Coronary artery (tissue), 2 donors: ENCODE data around the gene NAV2.

Experiments
- DNase-seq: peaks from one replicate; pipeline ENCODE4 v3.0.0-alpha.2; 2017; ENCODE audit warnings: low spot score
- H3K27ac ChIP-seq, 2 donors: fragments of 200-600 bp; sonication (generic); one replicate each; pipeline ENCODE4 v1.5.1; 2016 to 2019
- H3K4me3 ChIP-seq: fragments of 200-600 bp; sonication (generic); 2 replicates; pipeline ENCODE4 v1.5.1; 2016; ENCODE audit warnings: mild to moderate bottlenecking, moderate library complexity
- TF ChIP-seq, protein P1 (sequence below): fragments of 200-600 bp; sonication (generic); IDR thresholded peaks from one replicate; pipeline ENCODE4 v1.5.1; 2019; ENCODE audit warnings: antibody characterized with exemption

The NAV2 gene

DNA sequence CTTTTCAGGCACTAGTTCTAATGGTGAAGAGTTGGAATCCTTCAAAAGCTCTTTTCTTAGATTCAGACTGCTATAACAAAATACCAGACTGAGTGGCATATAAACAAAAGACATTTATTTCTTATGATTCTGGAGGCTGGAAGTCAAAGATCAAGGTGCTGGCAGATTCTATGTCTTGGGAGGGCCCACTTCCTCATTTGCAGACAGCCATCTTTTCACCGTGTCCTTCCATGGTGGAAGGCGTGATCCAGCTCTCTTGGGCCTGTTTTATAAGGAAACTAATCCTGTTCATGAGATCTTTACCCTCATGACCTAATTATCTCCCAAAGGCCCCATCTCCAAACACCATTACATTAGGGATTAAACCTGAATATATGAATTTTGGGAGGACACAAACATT is 124.0 kb downstream of the NAV2 start:
- DNase-seq = no peak
- Histone ChIP-seq H3K4me3 (no peak overlapping the region), H3K27ac (no peak overlapping the region)
- TF ChIP-seq, protein P1, sequence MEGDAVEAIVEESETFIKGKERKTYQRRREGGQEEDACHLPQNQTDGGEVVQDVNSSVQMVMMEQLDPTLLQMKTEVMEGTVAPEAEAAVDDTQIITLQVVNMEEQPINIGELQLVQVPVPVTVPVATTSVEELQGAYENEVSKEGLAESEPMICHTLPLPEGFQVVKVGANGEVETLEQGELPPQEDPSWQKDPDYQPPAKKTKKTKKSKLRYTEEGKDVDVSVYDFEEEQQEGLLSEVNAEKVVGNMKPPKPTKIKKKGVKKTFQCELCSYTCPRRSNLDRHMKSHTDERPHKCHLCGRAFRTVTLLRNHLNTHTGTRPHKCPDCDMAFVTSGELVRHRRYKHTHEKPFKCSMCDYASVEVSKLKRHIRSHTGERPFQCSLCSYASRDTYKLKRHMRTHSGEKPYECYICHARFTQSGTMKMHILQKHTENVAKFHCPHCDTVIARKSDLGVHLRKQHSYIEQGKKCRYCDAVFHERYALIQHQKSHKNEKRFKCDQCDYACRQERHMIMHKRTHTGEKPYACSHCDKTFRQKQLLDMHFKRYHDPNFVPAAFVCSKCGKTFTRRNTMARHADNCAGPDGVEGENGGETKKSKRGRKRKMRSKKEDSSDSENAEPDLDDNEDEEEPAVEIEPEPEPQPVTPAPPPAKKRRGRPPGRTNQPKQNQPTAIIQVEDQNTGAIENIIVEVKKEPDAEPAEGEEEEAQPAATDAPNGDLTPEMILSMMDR = no peak

DNA sequence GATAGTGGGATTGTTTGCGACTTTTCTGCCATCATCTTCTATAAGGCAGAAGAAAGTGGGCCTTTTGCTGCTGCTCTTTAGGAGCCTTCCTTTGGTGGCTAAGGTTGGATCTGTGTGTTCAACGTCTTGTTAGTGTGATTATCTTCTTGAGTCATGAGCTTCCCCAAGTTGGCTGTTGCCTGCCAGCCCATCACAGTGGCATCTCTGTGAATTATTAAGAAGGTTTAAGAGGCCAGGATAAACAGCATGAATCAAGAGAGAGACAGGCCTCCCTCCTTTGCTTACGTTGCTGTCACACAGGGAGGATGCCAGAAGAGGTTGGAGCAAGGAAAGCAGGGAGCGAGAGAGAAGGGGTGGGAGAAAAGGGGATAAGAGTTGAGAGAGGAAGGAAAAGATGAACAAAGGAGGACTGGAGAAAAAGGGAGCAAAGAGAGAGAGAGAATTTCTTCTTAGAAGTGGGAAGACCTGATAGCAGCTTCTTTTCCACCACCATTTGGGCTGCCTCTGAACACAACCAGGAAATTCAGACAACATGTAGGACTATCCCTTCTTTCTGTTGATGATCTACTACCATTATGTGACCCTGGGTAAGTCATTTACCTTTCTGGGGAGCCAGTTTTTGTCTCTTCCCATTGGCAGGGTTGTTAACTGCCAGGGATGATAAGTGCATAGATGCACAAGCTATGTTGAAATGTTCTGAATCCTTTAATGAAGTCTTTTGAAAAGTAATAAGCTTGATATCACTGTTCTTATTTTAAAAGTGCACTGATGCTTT is 126.5 kb downstream of the NAV2 start:
- Histone ChIP-seq H3K4me3 (no peak overlapping the region), H3K27ac (no peak overlapping the region)
- TF ChIP-seq, protein P1 = no peak
- DNase-seq = no peak

DNA sequence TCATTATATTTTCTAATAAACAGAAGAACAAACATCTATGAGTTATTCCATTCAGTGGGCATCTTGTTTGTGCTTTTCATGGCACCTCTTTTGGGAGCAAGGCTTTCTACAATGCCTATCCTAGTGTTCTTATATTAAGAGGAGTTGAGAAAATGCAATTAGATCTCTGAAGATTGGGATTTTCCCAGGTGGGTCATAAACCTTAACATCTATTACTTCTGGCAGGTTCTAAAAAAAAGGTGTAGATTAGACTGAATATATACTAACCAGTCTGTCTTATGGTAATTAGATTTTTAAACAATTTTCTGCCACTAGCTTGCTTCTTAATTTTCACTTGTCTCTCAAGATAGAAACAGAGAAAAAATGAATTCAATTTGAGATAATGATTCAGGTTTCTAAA is 128.3 kb downstream of the NAV2 start:
- no peak overlapping the region for H3K27ac ChIP-seq
- DNase-seq = no peak
- TF ChIP-seq, protein P1 = no peak
- H3K4me3 ChIP-seq = no peak overlapping the region

DNA sequence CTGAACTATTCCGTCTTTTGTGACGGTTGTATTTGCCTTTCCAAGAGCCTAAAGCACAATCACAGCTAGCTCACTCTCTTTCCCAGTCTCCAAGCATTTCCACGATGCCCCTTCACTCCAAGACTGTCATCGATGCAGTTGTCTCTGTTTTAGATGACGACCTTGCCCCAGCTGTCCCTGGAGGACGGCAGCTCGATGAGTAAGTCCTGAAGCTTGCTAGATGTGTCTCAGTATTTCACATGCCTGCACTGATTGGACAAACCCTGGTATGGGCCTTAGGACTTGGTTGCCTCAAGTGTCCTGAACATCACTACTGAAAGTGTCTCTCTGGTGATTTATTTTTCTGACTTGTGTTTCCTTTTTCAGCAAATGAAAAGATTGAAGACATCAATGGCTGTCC is 129.9 kb downstream of the NAV2 start:
- no peak for DNase-seq
- H3K27ac ChIP-seq = no peak overlapping the region
- TF ChIP-seq, protein P1 = no peak
- H3K4me3 ChIP-seq = no peak overlapping the region

DNA sequence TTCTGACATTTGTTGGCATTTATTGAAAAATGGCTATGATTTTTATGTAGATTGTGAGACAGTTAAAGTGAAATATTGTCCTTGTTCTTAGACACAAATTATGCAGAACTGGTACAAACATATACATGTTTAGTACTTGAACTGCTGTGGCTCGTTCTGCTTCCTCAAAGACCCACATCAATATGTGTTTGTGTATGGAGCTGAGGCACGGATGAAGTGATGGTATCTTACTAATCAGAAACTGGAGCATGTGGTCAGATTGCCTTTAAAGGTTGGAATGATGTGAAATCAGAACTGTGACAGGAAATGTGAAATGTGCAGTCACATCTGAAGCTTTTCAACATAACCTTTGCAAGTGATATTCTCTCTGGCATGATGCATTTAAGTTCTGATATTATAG is 130.4 kb downstream of the NAV2 start:
- no peak for DNase-seq
- Histone ChIP-seq H3K4me3 (no peak overlapping the region), H3K27ac (no peak overlapping the region)
- TF ChIP-seq, protein P1 = no peak

DNA sequence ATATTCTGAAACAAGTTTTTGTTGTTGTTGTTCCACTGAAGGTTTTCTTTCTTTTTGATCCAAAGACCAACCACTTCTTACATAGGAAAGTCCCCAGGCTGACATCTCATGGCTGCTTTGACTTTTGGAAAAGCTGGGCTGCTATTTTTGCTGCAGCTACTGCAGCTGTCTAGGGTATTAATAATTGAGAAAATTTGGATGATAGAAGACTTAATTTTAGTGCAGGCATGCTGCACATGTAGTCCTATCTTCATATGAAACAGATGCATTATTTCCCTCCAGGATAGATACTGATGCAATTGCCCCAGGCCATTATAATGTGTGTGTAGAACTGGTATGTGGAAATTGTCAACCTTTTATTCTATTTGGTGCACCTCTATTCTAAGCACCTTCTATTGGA is 131.4 kb downstream of the NAV2 start:
- H3K4me3 ChIP-seq = no peak overlapping the region
- no peak overlapping the region for H3K27ac ChIP-seq
- DNase-seq = no peak
- TF ChIP-seq, protein P1 = no peak

DNA sequence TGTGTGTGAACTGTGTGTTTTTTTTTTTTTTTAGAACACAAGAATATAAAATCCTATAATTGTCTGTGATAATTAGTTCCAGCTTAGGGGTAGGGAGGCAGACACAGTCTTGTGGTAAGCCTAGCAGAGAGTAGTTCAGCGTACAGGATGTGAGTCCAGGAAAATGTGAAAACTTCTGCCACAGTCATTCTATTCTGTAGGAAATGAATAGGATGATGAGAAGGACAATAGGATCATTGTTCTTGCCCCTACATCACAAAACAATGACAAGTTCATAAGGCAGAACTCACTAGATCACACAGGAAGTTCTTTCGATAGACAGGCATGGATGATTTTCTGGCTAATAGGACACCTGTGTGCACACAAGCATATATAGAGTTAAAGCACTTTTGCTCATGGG is 132.2 kb downstream of the NAV2 start:
- Histone ChIP-seq H3K27ac (no peak overlapping the region), H3K4me3 (no peak overlapping the region)
- no peak for DNase-seq
- TF ChIP-seq, protein P1 = no peak
